ENCODE data around the gene OR2D3. TPM values are rescaled to one million over a fixed set of nuclear protein-coding genes. Genes with fewer than 3 reads are reported as not detected.
"Not testable (repeated sequence)": the region's sequence is repeated elsewhere in the genome, so short reads cannot be mapped to it uniquely, and the experiment has no call there.

The OR2D3 gene
- total and polyA plus RNA-seq, 5 experiments from 2014 or later: not detected

DNA sequence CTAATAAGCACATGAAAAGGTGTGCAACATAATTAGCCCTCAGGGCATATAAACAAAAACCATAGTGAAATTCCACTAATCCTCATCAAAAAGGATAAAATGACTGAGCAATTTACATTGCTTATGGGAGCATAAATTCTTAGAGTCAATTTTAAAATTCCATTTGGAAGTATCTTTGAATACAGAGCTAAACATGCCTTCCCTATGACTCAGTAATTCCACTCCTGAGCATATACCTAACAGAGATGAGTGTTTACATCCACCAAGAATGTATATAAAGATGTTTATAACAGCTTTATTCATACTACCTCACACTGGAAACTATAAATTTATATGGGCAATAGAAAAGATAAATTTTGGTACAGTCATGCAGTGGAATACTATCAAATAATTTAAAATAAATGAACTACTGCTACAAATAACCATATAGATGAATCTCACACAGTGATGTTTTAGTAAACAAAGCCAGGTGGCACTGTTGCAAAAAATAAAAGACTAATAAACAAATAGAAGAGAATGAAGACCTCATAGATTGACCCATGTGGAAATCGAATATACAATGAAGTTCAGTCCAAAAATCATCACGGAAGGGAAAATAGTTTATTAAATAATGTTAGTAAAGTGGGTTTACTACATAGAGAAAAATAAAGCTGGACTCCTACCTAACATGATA lies 20.3 kb upstream of the OR2D3 start:
- Mint-ChIP-seq H3K4me1 (no peaks in the 10 kb centered on the region), H3K27me3 (peaks cover 10 to 53% (median 13%) of the 10 kb centered on the region in 5 donors), H3K36me3 (peaks cover 0 to 3% (median 0%) of the 10 kb centered on the region in 3 donors), H3K9me3 (peaks cover 0 to 2% (median 0%) of the 10 kb centered on the region in 9 donors), H3K4me3 (no peak overlapping the region), H3K27ac (no peak overlapping the region)
- ATAC-seq (no peak), DNase-seq (no peak)
- POLR2A ChIA-PET: no interaction called here

DNA sequence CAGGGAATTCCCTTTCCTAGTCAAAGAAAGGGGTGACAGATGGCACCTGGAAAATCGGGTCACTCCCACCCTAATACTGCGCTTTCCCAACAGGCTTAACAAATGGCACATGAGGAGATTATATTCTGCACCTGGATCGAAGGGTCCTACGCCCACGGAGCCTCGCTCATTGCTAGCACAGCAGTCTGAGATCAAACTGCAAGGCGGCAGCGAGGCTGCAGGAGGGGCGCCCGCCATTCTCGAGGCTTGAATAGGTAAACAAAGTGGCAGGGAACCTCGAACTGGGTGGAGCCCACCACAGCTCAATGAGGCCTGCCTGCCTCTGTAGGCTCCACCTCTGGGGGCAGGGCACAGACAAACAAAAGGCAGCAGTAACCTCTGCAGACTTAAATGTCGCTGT lies 16.0 kb upstream of the OR2D3 start:
- H3K27ac Mint-ChIP-seq, ATAC-seq, POLR2A ChIA-PET, H3K4me3 Mint-ChIP-seq, H3K4me1 Mint-ChIP-seq, H3K9me3 Mint-ChIP-seq, DNase-seq, H3K36me3 Mint-ChIP-seq: not testable (repeated sequence)
- H3K27me3 Mint-ChIP-seq: peaks cover 3 to 18% (median 7%) of the 10 kb centered on the region in 5 donors

DNA sequence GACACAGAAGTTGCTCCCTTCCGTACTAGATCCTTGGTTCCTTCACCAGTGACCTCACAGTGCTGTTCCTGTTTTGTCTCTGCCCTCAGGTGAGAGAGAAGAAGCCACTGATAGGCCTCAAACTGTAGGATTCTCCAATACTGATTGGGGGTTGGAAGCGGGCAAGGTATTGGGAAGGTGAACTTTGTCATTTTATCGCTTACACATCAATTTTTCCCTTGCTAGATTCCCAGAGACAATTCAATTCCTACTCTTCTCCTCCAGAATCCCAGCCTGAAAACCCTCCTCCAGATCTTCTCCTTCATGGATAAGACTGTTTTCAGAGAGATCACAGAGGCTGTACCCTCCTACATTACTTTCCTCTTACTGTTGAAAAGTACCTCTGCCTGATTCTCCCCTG lies 9.4 kb upstream of the OR2D3 start:
- DNase-seq (no peak), ATAC-seq (no peak)
- Mint-ChIP-seq H3K27me3 (peaks cover 0 to 2% (median 0%) of the 10 kb centered on the region in 5 donors), H3K9me3 (peaks cover 0 to 3% (median 0%) of the 10 kb centered on the region in 9 donors), H3K36me3 (no peaks in the 10 kb centered on the region), H3K4me3 (no peak overlapping the region), H3K4me1 (peaks cover 0 to 2% (median 0%) of the 10 kb centered on the region in 4 donors), H3K27ac (no peak overlapping the region)
- POLR2A ChIA-PET: no interaction called here

DNA sequence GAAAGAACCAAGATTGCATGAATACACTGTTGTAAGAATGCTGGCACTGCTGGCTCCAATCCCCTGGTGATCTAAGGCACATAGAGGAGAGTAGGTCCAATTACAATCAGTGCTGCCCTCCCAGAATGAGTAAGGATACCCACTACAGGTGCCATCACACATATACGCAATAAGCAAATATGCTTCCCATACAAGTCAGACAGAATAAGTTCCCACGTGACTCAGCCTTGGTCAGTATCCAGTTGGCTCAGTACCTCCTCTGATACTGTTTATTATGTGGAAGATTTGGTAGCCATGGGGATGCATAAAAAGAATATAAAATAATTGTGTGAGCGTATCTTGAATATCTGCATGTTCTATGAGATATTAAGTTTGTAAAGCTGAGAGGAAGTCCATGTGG lies 8.9 kb upstream of the OR2D3 start:
- ATAC-seq (no peak), DNase-seq (no peak)
- Mint-ChIP-seq H3K36me3 (no peaks in the 10 kb centered on the region), H3K27me3 (peaks cover 0 to 2% (median 0%) of the 10 kb centered on the region in 5 donors), H3K27ac (no peak overlapping the region), H3K9me3 (peaks cover 0 to 3% (median 0%) of the 10 kb centered on the region in 9 donors), H3K4me3 (no peak overlapping the region), H3K4me1 (peaks cover 0 to 2% (median 0%) of the 10 kb centered on the region in 4 donors)
- POLR2A ChIA-PET: no interaction called here

DNA sequence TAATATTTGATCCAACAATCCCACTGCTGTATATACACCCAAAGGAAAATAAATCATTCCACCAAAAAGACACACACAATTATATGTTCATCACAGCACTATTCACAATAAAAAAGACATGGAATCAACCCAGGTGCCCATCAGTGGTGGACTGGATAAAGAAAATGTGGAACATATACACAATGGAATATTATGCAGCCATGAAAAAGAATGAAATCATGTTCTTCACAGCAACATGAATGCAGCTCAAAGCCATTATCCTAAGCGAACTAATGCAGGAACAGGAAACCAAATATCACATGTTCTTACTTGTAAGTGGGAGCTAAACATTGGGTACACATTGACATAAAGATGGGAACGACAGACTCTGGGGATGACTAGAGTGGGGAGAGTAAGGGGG lies 1.1 kb upstream of the OR2D3 start:
- POLR2A ChIA-PET: no interaction called here
- no peak for DNase-seq
- Mint-ChIP-seq H3K4me1 (no peaks in the 10 kb centered on the region), H3K27ac (no peak overlapping the region), H3K36me3 (no peaks in the 10 kb centered on the region), H3K9me3 (peaks cover 0 to 3% (median 0%) of the 10 kb centered on the region in 9 donors), H3K4me3 (no peak overlapping the region), H3K27me3 (peaks cover 7 to 35% (median 24%) of the 10 kb centered on the region in 5 donors)
- ATAC-seq: no peak

DNA sequence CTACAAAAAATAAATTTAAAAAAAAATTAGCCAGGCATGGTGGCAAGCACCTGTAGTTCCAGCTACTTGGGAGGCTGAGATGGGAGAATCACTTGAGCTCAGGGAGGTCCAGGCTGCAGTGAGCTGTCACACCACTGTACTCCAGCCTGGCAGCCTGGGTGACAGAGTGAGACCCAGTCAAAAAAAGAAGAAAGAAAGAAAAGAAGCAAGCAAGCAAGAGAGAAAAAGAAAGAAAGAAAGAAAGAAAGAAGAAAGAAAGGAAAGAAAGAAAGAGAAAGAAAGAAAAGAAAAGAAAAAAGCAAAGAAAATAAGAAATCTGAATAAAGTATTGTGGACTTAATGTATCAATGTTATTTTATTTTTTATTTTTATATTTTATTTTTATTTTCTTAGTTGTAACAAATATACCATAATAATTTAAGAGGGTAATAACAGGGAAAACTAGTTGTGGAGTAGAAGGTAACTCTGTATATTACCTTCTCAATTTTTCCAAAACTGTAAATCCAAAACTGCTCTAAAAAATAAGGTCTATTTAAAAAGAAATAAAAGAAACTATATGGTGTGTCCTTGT lies 4.3 kb downstream of the OR2D3 start:
- peaks cover 0 to 3% (median 2%) of the 10 kb centered on the region in 9 donors for H3K9me3 Mint-ChIP-seq
- H3K4me3 Mint-ChIP-seq: peak overlapping the region in 3 of 10 donors; percentile 17 to 91 (median 88)
- peaks cover 0 to 4% (median 0%) of the 10 kb centered on the region in 3 donors for H3K36me3 Mint-ChIP-seq
- POLR2A ChIA-PET: no interaction called here
- ATAC-seq: no peak
- peak overlapping the region in 2 of 10 donors; percentile 25 to 63 for H3K27ac Mint-ChIP-seq
- peaks cover 4 to 65% (median 41%) of the 10 kb centered on the region in 5 donors for H3K27me3 Mint-ChIP-seq
- DNase-seq: no peak
- H3K4me1 Mint-ChIP-seq: peaks cover 16 to 24% (median 19%) of the 10 kb centered on the region in 4 donors

DNA sequence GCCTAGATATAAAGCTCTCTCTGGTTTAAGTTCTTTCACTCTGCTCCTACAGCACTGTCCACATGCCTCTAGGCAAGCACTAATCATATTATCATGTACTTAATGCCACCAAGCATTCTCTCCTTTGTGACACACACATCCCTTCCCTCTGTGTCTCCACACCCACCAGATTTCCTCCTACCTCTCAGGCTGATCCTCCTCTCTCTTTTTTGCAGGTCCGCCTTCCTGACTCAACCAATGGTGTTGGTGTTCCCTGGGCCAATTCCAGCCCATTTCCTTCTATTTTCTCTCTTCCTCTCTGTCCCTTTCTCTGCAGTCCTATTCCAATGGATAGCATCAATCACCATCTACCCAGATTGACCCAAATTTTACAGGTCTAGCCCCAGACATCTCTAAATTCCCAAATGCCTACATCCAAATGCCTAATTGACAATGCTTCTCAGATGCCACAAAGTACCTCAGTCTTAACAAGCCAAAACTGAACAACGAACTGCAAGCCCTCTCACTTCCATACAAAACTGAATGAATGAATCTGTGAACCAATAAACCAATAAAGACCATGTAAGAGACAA lies 4.9 kb downstream of the OR2D3 start:
- Mint-ChIP-seq H3K9me3 (peaks cover 0 to 3% (median 2%) of the 10 kb centered on the region in 9 donors), H3K27me3 (peaks cover 7 to 70% (median 45%) of the 10 kb centered on the region in 5 donors), H3K4me1 (peaks cover 16 to 24% (median 19%) of the 10 kb centered on the region in 4 donors), H3K36me3 (peaks cover 0 to 8% (median 0%) of the 10 kb centered on the region in 3 donors), H3K4me3 (peak overlapping the region; percentile 16 to 92 (median 80)), H3K27ac (peak overlapping the region in 3 of 10 donors; percentile 1 to 68 (median 4))
- POLR2A ChIA-PET: no interaction called here
- DNase-seq (no peak), ATAC-seq (peak in 1 of 2 donors; percentile 55)

DNA sequence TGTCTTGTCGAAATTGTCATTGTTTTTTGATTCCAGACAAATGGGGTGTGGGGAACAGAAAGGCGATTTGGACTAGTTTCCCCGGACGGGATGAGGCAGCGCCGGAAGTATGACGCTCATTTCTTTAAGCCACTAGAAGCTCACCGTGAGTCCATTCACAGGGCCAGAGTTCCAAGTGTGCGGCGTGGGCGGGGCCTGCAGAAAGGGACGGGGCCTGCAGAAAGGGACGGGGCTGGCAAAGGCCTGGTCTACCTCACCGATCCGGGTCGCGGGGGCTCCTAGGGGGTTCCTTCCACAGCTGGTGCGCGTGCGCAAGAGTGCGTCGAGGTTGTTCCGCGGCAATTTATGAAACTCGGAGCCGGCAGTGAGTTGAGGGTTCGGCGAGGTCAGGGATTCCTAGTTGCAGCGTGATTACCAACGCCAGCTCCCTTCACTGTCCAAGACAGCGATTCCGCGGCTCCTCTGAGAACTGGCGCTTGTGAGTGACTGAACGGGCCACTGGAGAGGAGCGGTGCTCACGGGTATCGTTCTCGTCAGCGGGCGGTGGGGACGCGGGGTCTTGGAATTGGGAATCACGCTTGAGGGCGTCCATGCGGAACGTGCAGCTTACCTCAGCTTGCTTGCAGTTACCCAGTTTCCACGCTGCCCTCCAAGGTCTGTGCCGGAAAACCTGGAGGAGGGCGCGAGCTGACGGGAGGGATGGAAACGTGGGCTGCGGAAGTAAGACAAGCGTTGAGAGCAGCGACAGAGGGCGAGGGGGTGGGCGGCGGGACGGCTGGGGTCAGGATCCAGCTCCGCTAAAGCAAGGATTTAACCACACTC lies 5.6 kb downstream of the OR2D3 start, which contains the start of gene ZNF215:
Gene ZNF215, plus strand, starts transcription at position 219 of the 822 bp plus-strand sequence. CDS start 5,847 bp downstream, outside the sequence.
- peaks cover 3 to 64% (median 46%) of the 10 kb centered on the region in 5 donors for H3K27me3 Mint-ChIP-seq
- H3K4me1 Mint-ChIP-seq: peaks cover 16 to 24% (median 19%) of the 10 kb centered on the region in 4 donors
- H3K9me3 Mint-ChIP-seq: peaks cover 0 to 3% (median 0%) of the 10 kb centered on the region in 9 donors
- peak within 1 kb of the TSS; percentile 16 to 92 (median 80) for H3K4me3 Mint-ChIP-seq
- peak within 1 kb of the TSS in 5 of 10 donors; percentile 1 to 78 (median 22) for H3K27ac Mint-ChIP-seq
- POLR2A ChIA-PET: no interaction called here
- peak in 7 of 10 donors; percentile 2 to 64 (median 23) for DNase-seq
- ATAC-seq: peak; percentile 73 to 77
- H3K36me3 Mint-ChIP-seq: peaks cover 0 to 8% (median 0%) of the 10 kb centered on the region in 3 donors

DNA sequence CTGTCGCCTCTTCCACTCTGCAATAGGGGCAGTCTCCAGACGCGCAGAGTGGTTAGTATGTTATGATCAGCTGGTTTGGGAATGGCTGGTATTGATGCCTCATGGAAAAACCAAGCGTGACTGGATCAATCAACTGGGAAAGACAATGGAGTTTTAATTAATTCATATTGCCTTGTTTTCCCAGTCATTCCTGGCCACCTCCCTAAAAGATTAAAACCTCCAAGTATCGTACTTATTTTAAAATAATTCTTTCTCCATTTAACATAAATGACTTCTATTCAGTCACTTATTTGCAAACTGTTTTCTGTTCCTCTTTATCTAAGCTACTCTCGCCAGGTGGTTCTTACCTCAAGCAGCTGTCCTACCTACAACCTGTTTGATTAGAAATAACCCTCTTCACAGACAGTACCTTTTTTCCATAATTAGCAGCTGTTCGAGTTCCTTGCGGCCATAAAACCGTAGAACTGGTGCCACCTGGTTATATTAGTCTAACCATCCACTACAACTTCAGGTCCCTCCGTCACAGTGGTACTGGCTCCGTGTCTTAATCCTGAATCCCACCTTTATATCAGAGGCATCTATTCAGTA lies 6.3 kb downstream of the OR2D3 start:
- Mint-ChIP-seq H3K4me1 (peaks cover 16 to 24% (median 19%) of the 10 kb centered on the region in 4 donors), H3K27me3 (peaks cover 5 to 61% (median 42%) of the 10 kb centered on the region in 5 donors), H3K9me3 (peaks cover 0 to 3% (median 0%) of the 10 kb centered on the region in 9 donors), H3K27ac (peak overlapping the region in 2 of 10 donors; percentile 4 to 22), H3K4me3 (peak overlapping the region in 9 of 10 donors; percentile 60 to 92 (median 80)), H3K36me3 (peaks cover 0 to 8% (median 0%) of the 10 kb centered on the region in 3 donors)
- POLR2A ChIA-PET: no interaction called here
- no peak for DNase-seq
- no peak for ATAC-seq

DNA sequence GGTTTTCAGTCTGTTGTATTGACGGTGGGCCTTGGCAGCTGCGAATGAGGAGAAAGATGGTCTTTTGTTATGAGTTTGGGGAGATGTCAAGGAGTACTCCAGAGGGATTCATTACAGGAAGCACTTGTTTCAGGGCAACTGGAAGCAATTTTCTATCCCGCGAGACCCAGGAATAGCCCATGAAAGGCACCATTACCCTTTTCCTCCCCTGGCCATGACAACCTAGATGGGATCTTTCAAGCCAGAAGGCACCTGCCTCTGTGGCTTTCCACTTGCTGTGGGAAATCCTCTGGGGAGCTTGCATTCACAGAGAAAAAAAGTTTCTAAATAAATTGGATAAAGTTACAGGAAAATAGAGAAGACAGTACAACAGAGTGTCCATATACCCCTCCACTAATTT lies 8.1 kb downstream of the OR2D3 start:
- Mint-ChIP-seq H3K27ac (no peak overlapping the region), H3K4me3 (no peak overlapping the region), H3K9me3 (peaks cover 0 to 3% (median 0%) of the 10 kb centered on the region in 9 donors), H3K27me3 (peaks cover 16 to 79% (median 46%) of the 10 kb centered on the region in 5 donors), H3K4me1 (peaks cover 16 to 24% (median 19%) of the 10 kb centered on the region in 4 donors), H3K36me3 (peaks cover 0 to 8% (median 0%) of the 10 kb centered on the region in 3 donors)
- POLR2A ChIA-PET: no interaction called here
- DNase-seq (no peak), ATAC-seq (no peak)

DNA sequence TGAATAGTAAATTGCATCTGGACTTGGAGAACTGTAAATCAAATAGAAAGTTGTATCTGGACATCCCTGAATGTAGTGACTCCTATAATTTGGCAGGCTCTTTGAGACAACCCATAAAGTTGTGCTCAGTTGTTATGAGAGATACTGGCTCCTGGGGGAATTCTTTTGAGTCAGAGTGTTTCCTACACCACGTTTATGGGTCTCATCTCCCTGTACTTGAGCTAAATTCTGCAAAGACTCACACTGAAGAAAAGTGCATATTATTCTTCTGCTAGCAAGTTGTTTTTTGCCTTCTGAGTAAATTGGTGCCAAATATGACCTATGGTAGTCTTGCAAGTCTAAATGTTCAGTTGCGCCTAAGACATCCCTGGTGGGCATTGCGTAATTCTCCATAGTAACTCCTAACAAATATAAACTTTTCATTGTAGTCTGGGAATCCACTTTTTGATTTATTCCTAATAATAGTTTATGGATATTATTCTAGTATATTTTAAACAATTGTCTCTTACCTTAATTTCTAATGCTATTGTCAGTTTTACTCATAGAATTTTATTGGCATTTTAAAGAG lies 10.4 kb downstream of the OR2D3 start:
- peaks cover 0 to 8% (median 0%) of the 10 kb centered on the region in 3 donors for H3K36me3 Mint-ChIP-seq
- no peak for DNase-seq
- H3K4me3 Mint-ChIP-seq: no peak overlapping the region
- peaks cover 28 to 80% (median 35%) of the 10 kb centered on the region in 5 donors for H3K27me3 Mint-ChIP-seq
- POLR2A ChIA-PET: no interaction called here
- H3K4me1 Mint-ChIP-seq: peaks cover 10 to 17% (median 13%) of the 10 kb centered on the region in 4 donors
- ATAC-seq: no peak
- H3K9me3 Mint-ChIP-seq: peaks cover 0 to 3% (median 0%) of the 10 kb centered on the region in 9 donors
- no peak overlapping the region for H3K27ac Mint-ChIP-seq

Data from naive thymus-derived CD8-positive, alpha-beta T cell (primary cell).